AG04450 (cell line): ENCODE measurements around the gene ITCH. TPM values are rescaled to one million over a fixed set of nuclear protein-coding genes. Genes with fewer than 3 reads are reported as not detected.

Experiments used
- CTCF ChIA-PET: fragments of 300-600, 350-600 bp; formaldehyde crosslinking; extraction: SDS; loops from one replicate; lab custom pipeline; 2022; ENCODE audit warnings: antibody characterized with exemption, inconsistent platforms; lab: Charles Lee
- POLR2A ChIA-PET: fragments of 350-600 bp; formaldehyde crosslinking; extraction: SDS; loops from one replicate; lab custom pipeline; 2021; ENCODE audit warnings: antibody characterized with exemption, inconsistent platforms; lab: Yijun Ruan, JAX
- DNase-seq: peaks from one replicate; pipeline ENCODE4 v3.0.0-alpha.2; 2011; ENCODE audit warnings: low read depth, low spot score
- H3K27ac ChIP-seq: one replicate; pipeline ENCODE4 v1.5.1; 2012; ENCODE audit warnings: low read depth, low read length, control low read depth
- H3K27me3 ChIP-seq: one replicate; pipeline ENCODE4 v1.6.0; 2012; ENCODE audit warnings: low read length; ENCODE audit not compliant: control insufficient read depth, insufficient read depth
- H3K4me3 ChIP-seq: 2 replicates; pipeline ENCODE4 v1.5.1; 2011; ENCODE audit warnings: mild to moderate bottlenecking, low read depth, low read length, control low read depth
- H3K9me3 ChIP-seq: 2 replicates; pipeline ENCODE4 v1.5.1; 2012; ENCODE audit warnings: low read length; ENCODE audit not compliant: control insufficient read depth, insufficient read depth
- polyA plus RNA-seq: library from polyadenylated mRNA; depleted of rRNA; stranded (reverse); fragments of >200 nt; gene quantifications from 2 replicates; pipeline ENCODE4 v1.2.3, GENCODE V29; 2011
- TF ChIP-seq, protein P1 (sequence below): IDR thresholded peaks from 2 replicates; pipeline ENCODE4 v1.5.1; 2011; ENCODE audit warnings: low read depth, low read length, control low read depth, inconsistent platforms

ITCH gene
- polyA plus RNA-seq, 1 experiment: 23.2 TPM

DNA sequence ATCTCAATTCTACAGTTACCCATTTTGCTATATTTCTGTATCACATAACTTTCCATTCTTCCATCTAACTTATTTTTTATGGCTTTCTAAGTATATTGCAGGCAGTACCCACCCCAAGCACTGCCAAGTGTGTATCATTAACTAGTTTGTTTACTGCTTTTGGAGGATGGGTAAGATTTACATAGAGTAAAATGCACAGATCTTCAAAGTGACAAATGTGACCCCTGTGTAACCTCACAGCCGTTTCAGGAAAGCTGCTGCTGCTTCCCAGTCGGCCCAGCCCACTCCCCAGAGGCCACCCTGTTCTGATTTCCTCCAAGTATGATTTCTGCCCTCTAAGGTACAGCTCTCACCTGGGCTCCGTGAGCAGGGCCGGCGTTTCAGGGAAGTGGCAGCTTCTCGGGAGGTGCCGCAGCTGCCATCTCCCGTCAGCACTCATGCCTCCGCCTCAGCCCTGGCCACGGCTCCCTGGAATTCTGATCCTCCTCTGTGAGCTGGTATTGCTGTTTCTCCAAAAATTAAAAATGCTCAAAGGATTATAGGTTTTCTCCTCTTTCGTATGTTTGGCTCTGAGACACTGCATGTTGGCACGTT lies 180.5 kb downstream of the ITCH start:
- H3K9me3 ChIP-seq: no peaks in the 10 kb centered on the region; the same call in 1 of the 2 replicates
- no peaks in the 10 kb centered on the region for H3K27me3 ChIP-seq
- ChIA-PET POLR2A (no interaction called here), CTCF (interaction anchor here (1.3 kb wide), 1 partner anchor 17 kb away, joined by 3 read pairs; no protein-coding TSS in a partner anchor)
- H3K27ac ChIP-seq: no peak overlapping the region
- TF ChIP-seq, protein P1, sequence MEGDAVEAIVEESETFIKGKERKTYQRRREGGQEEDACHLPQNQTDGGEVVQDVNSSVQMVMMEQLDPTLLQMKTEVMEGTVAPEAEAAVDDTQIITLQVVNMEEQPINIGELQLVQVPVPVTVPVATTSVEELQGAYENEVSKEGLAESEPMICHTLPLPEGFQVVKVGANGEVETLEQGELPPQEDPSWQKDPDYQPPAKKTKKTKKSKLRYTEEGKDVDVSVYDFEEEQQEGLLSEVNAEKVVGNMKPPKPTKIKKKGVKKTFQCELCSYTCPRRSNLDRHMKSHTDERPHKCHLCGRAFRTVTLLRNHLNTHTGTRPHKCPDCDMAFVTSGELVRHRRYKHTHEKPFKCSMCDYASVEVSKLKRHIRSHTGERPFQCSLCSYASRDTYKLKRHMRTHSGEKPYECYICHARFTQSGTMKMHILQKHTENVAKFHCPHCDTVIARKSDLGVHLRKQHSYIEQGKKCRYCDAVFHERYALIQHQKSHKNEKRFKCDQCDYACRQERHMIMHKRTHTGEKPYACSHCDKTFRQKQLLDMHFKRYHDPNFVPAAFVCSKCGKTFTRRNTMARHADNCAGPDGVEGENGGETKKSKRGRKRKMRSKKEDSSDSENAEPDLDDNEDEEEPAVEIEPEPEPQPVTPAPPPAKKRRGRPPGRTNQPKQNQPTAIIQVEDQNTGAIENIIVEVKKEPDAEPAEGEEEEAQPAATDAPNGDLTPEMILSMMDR: no peak
- no peak for DNase-seq
- no peak overlapping the region for H3K4me3 ChIP-seq

DNA sequence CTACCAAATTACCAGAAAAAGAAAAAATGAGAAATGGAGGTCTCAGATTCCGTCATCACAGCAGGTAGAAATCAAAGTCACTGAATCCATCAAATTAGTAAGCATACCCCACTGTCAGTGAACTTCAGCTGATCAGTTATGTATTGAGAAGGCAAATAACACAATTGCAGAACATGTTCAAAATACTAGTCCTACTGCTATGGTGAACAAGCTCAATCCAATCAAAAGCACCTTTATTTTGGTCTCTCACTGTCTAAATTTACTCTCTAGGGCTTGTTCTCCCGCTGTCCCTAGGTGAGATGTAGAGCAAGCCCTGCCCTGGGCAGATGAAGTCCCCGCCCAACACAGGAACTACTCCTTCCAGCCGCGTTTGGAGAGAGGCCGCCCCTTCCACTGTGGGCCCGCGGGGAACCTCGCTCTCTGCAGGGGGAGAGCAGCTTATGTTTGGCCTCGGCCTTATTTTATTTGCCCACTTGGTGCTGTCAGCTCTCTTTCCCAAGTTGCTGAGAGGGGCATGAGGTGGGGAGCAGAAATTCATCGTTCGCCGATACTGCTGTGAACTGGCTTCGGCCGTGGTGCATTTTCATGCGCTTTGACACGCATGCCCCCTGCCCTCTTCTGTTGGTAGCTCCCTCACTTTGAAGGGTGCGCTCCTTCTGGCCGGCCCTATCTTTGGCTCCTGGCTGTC lies 181.2 kb downstream of the ITCH start:
- Histone ChIP-seq H3K4me3 (no peak overlapping the region), H3K9me3 (no peaks in the 10 kb centered on the region; the same call in 1 of the 2 replicates), H3K27ac (no peak overlapping the region), H3K27me3 (no peaks in the 10 kb centered on the region)
- no peak for DNase-seq
- POLR2A ChIA-PET: no interaction called here
- TF ChIP-seq, protein P1: no peak
- CTCF ChIA-PET: interaction anchor here (1.0 to 1.3 kb wide), 3 partner anchors 17 to 232 kb away, joined by 3 to 4 read pairs (median 3); no protein-coding TSS in a partner anchor

DNA sequence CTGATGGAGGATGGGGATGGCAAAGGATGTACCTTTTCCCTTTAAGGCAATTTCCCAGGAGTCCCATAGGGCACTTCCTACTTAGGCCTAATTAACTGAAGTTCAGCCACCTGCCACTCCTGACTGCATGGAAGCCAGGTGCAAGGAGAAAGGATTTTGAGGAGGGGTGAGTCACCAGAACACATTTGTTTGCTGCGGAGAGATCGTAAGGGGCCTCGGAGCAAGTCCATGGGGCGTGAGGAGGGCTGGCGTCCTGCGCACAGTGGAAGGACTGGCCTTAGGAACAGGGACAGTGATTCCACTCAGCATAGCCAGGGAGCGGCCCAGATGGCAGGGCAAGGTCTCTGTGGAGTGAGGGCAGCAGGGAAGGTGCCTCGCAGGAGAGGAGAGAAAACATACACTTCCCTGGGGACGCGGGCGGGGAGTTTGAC lies 183.7 kb downstream of the ITCH start:
- no peak for DNase-seq
- H3K9me3 ChIP-seq: no peaks in the 10 kb centered on the region; the same call in 1 of the 2 replicates
- no peak overlapping the region for H3K4me3 ChIP-seq
- ChIA-PET CTCF (no interaction called here), POLR2A (no interaction called here)
- H3K27me3 ChIP-seq: no peaks in the 10 kb centered on the region
- TF ChIP-seq, protein P1: no peak
- H3K27ac ChIP-seq: no peak overlapping the region

DNA sequence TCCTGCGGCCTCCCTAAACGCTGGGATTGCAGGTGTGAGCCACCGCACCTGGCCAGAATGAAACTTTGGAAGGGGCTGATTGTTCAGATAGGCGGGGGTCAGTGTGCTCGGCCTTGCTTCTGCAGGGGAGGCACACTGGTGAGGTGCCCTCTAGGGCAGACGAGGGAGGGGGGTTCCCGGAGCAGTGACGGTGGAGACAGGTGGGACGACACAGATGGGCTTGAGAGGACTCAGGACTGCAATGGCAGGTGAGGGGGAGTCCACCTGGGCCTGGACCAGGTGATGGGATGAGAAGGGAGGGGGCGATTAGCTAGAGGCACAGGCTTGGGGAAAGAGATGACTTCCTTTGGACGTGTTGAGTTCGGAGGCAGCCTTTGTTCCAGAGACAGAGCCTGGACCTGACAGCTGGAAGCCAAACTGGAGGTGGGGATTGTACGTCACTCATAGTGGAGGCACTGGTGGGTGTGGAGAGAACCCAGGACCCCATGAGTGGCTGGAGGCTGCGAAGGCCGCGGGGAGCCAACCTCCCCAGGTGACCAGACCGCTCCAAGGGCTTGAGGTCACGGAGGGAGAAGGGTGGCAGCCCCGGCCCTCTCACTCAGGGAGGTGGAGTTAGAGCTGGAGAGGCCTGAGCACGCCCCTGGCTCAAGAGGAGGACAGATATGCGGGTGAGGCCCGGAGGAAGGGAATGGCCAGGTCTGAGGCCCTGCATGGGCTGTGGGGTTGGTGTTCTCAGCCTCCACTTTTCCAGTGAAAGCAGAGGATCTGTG lies 185.0 kb downstream of the ITCH start:
- TF ChIP-seq, protein P1: no peak
- no peak for DNase-seq
- H3K27me3 ChIP-seq: no peaks in the 10 kb centered on the region
- ChIA-PET POLR2A (no interaction called here), CTCF (no interaction called here)
- no peak overlapping the region for H3K4me3 ChIP-seq
- no peak overlapping the region for H3K27ac ChIP-seq
- no peaks in the 10 kb centered on the region; the same call in 1 of the 2 replicates for H3K9me3 ChIP-seq
